ENCODE results near the gene CBLC.
A peak's percentile ranks its signal among the peaks of the same experiment; 100 is the strongest.

The CBLC gene

DNA sequence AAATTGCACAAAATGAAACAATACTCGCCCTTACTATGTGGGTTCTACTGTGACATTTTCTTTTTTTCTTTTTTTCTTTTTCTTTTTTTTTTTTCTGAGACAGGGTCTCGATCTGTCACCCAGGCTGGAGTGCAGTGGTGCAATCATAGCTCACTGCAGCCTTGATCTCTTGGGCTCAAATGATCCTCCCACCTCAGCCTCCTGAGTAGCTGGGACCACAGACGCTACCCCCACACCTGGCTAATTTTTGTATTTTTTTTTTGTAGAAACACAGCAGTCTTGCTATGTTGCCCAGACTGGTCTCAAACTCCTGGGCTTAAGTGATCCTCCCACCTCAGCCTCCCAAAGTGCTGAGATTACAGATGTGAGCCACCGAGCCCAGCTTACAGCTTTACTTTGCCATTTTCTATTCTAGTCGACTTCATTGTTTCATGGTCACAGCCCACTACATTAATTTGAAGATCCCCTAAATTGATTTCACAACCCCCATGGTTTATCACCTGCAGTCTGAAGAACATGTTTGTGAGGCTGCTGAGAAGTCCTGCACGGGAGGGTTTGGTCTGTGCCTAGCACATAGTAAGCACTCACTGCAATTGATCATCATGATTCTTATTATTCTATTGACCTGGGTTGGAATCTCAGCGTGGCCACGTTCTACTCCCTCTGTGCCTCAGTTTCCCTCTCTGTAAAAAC is 25.4 kb upstream of the CBLC start:
- Histone ChIP-seq H3K27me3 (ENCODE audit: low read length) (no peaks in the 10 kb centered on the region), H3K79me2 (ENCODE audit: insufficient read depth, low read length) (peaks cover 48% of the 10 kb centered on the region), H3K36me3 (ENCODE audit: low read length) (no peaks in the 10 kb centered on the region), H3K9ac (ENCODE audit: low read length) (peak overlapping the region; percentile 97), H3K4me2 (ENCODE audit: low read depth, low read length, poor library complexity, severe bottlenecking) (peak overlapping the region; percentile 85), H3K27ac (ENCODE audit: low read depth, low read length) (peak overlapping the region; percentile 99), H3K9me3 (ENCODE audit: insufficient read depth, low read length) (no peaks in the 10 kb centered on the region), H2AFZ (ENCODE audit: low read depth, low read length, severe bottlenecking) (no peak overlapping the region), H3K9me2 (replicated peaks; ENCODE audit: insufficient read depth, low read length) (no peaks in the 10 kb centered on the region), H3K4me3 (ENCODE audit: insufficient read depth, low read length, poor library complexity, severe bottlenecking) (peak overlapping the region; percentile 97), H4K20me1 (ENCODE audit: low read depth, low read length) (peaks cover 4% of the 10 kb centered on the region), H3F3A (ENCODE audit: insufficient read depth) (peaks cover 49% of the 10 kb centered on the region)
- TF ChIP-seq, protein P1, sequence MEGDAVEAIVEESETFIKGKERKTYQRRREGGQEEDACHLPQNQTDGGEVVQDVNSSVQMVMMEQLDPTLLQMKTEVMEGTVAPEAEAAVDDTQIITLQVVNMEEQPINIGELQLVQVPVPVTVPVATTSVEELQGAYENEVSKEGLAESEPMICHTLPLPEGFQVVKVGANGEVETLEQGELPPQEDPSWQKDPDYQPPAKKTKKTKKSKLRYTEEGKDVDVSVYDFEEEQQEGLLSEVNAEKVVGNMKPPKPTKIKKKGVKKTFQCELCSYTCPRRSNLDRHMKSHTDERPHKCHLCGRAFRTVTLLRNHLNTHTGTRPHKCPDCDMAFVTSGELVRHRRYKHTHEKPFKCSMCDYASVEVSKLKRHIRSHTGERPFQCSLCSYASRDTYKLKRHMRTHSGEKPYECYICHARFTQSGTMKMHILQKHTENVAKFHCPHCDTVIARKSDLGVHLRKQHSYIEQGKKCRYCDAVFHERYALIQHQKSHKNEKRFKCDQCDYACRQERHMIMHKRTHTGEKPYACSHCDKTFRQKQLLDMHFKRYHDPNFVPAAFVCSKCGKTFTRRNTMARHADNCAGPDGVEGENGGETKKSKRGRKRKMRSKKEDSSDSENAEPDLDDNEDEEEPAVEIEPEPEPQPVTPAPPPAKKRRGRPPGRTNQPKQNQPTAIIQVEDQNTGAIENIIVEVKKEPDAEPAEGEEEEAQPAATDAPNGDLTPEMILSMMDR (IDR thresholded peaks at IDR 0.05; ENCODE audit: insufficient read depth, low read length, poor library complexity, severe bottlenecking): no peak
- TF ChIP-seq EZH2phosphoT487 (conservative IDR thresholded peaks at IDR 0.05; ENCODE audit: low read length): no peak

DNA sequence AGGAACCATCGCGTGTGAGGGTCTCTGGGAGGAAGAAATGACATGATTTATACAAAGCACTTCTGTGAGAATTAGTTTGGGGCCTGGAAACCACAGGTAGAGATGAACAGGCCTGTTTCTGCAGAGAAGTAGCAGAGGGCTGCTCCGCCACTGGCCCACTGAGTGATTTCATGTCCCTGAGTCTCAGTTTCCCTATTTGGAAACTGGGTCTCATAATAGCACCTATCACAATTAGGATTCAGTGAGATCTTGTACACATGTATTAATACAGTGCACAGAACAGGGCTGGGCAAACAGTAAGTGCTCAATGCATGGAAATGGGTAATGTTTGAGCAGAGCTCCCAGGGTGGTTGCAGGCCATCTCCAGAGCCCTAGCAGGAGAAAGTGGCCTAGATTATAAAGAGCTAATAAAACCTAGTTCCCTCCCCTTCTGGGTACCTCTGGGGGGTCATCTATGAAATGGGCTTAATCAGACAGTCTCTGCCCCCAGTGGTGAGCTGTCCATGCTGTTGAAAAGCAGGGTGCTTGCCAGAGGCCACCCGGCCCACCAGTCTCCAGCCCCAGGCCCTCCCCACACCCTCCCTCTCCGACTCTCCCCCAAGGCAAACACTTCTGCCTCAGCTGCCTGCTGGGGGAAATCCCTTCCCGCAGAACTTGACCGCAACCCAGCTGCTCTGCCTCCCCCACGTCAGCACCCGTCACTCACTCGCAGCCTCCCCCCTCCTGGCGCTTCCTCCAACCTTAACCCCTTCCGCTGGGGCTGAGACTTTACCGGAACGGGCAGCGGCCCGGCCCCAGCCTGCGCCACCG is 24.7 kb upstream of the CBLC start:
- Histone ChIP-seq H3K9me3 (ENCODE audit: insufficient read depth, low read length) (no peaks in the 10 kb centered on the region), H3K79me2 (ENCODE audit: insufficient read depth, low read length) (peaks cover 48% of the 10 kb centered on the region), H2AFZ (ENCODE audit: low read depth, low read length, severe bottlenecking) (no peak overlapping the region), H3K4me3 (ENCODE audit: insufficient read depth, low read length, poor library complexity, severe bottlenecking) (peak overlapping the region; percentile 68), H3K36me3 (ENCODE audit: low read length) (no peaks in the 10 kb centered on the region), H3K9me2 (replicated peaks; ENCODE audit: insufficient read depth, low read length) (no peaks in the 10 kb centered on the region), H3K9ac (ENCODE audit: low read length) (peak overlapping the region; percentile 97), H3K4me2 (ENCODE audit: low read depth, low read length, poor library complexity, severe bottlenecking) (peak overlapping the region; percentile 100), H3K27me3 (ENCODE audit: low read length) (no peaks in the 10 kb centered on the region), H4K20me1 (ENCODE audit: low read depth, low read length) (peaks cover 4% of the 10 kb centered on the region), H3F3A (ENCODE audit: insufficient read depth) (peaks cover 48% of the 10 kb centered on the region), H3K27ac (ENCODE audit: low read depth, low read length) (peak overlapping the region; percentile 99)
- no peak for TF ChIP-seq EZH2phosphoT487 (conservative IDR thresholded peaks at IDR 0.05; ENCODE audit: low read length)
- TF ChIP-seq, protein P1 (IDR thresholded peaks at IDR 0.05; ENCODE audit: insufficient read depth, low read length, poor library complexity, severe bottlenecking): no peak

DNA sequence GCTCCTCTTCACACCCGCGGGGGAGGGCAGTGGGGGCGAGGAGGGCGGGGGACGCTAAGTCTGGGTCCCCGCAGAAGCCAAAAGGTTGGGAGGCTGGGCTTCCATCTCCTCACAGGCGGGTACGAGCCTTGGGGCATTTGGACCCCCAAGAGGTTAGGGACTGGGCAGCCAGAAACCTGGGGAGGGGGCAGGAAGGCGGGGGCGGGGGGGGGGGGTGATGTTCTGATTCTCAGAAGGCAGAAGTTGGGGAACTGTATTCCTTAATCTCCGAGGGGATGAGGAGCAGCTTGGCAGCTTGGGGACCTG is 24.1 kb upstream of the CBLC start:
- Histone ChIP-seq H3K9ac (ENCODE audit: low read length) (peak overlapping the region; percentile 97), H3K27ac (ENCODE audit: low read depth, low read length) (peak overlapping the region; percentile 99)

More for the DNA sequence above, 24.1 kb upstream of the CBLC start:
- Histone ChIP-seq H3K36me3 (ENCODE audit: low read length) (no peaks in the 10 kb centered on the region), H3K9me3 (ENCODE audit: insufficient read depth, low read length) (no peaks in the 10 kb centered on the region), H3F3A (ENCODE audit: insufficient read depth) (peaks cover 46% of the 10 kb centered on the region), H3K4me2 (ENCODE audit: low read depth, low read length, poor library complexity, severe bottlenecking) (peak overlapping the region; percentile 100), H2AFZ (ENCODE audit: low read depth, low read length, severe bottlenecking) (no peak overlapping the region), H3K9me2 (replicated peaks; ENCODE audit: insufficient read depth, low read length) (no peaks in the 10 kb centered on the region), H4K20me1 (ENCODE audit: low read depth, low read length) (peaks cover 4% of the 10 kb centered on the region), H3K27me3 (ENCODE audit: low read length) (no peaks in the 10 kb centered on the region), H3K4me3 (ENCODE audit: insufficient read depth, low read length, poor library complexity, severe bottlenecking) (peak overlapping the region; percentile 68), H3K79me2 (ENCODE audit: insufficient read depth, low read length) (peaks cover 48% of the 10 kb centered on the region)
- TF ChIP-seq, protein P1 (IDR thresholded peaks at IDR 0.05; ENCODE audit: insufficient read depth, low read length, poor library complexity, severe bottlenecking): no peak
- TF ChIP-seq EZH2phosphoT487 (conservative IDR thresholded peaks at IDR 0.05; ENCODE audit: low read length): no peak

Data from SU-DHL-6 (cell line).